ENCODE measurements around the gene TM2D3. TPM values are rescaled to one million over a fixed set of nuclear protein-coding genes. Genes with fewer than 3 reads are reported as not detected.

The TM2D3 gene
- total and polyA plus RNA-seq, 3 donors from 2014 or later: 60.2 to 69.9 (median 69.5) TPM

DNA sequence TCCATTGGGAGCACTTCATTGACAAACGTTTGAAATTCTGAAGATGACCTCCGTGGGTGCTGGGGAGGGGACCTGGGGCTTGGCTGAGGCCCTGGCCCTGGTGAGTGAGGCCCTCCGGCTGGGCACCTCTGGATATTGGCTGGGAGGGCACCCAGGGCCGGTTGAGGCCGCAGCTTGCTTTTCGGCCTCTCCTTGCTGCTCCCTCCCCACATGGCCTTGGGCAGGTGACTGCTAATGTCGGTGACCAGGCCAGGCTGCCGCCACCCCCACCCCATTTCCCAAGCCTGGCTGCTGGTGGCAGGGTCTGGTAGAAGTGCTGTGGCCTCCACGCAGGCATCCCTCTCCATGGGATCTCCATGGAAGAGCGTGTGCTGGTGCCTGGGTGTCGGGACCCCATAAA is 39.5 kb downstream of the TM2D3 start:
- no peaks in the 10 kb centered on the region for H3K27me3 ChIP-seq
- H3K27ac ChIP-seq: no peak overlapping the region
- no peak overlapping the region for H3K4me3 ChIP-seq
- no peaks in the 10 kb centered on the region for H3K36me3 ChIP-seq (ENCODE audit: low read depth, missing control alignments)
- no peaks in the 10 kb centered on the region for H3K9me3 ChIP-seq
- intact Hi-C loops (cut with DNase I; ENCODE audit: low total_unique reads): no loop called here
- 67 to 93% methylated on average over 1 to 10 of the region's 11 CpGs for WGBS, 2 donors
- peaks cover 18% of the 10 kb centered on the region for H3K4me1 ChIP-seq
- no peak for DNase-seq
- TF ChIP-seq, protein P1, sequence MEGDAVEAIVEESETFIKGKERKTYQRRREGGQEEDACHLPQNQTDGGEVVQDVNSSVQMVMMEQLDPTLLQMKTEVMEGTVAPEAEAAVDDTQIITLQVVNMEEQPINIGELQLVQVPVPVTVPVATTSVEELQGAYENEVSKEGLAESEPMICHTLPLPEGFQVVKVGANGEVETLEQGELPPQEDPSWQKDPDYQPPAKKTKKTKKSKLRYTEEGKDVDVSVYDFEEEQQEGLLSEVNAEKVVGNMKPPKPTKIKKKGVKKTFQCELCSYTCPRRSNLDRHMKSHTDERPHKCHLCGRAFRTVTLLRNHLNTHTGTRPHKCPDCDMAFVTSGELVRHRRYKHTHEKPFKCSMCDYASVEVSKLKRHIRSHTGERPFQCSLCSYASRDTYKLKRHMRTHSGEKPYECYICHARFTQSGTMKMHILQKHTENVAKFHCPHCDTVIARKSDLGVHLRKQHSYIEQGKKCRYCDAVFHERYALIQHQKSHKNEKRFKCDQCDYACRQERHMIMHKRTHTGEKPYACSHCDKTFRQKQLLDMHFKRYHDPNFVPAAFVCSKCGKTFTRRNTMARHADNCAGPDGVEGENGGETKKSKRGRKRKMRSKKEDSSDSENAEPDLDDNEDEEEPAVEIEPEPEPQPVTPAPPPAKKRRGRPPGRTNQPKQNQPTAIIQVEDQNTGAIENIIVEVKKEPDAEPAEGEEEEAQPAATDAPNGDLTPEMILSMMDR (IDR thresholded peaks at IDR 0.05): no peak
- no peak for TF ChIP-seq POLR2A (IDR thresholded peaks at IDR 0.05)

- Histone ChIP-seq H3K27ac (no peak overlapping the region), H3K4me3 (no peak overlapping the region), H3K27me3 (no peaks in the 10 kb centered on the region), H3K4me1 (peaks cover 18% of the 10 kb centered on the region), H3K36me3 (ENCODE audit: low read depth, missing control alignments) (no peaks in the 10 kb centered on the region), H3K9me3 (no peaks in the 10 kb centered on the region)
- WGBS, 2 donors: 86 to 94% methylated on average over 10 of the region's 10 CpGs
- TF ChIP-seq, protein P1 (IDR thresholded peaks at IDR 0.05): no peak
- TF ChIP-seq POLR2A (IDR thresholded peaks at IDR 0.05): no peak
- intact Hi-C loops (cut with DNase I; ENCODE audit: low total_unique reads): no loop called here
- no peak for DNase-seq
Observed at GRCh38 chr15:101611580-101612299, 40.4 kb downstream of the TM2D3 start.

- no peak overlapping the region for H3K27ac ChIP-seq
- no peaks in the 10 kb centered on the region for H3K36me3 ChIP-seq (ENCODE audit: low read depth, missing control alignments)
- intact Hi-C loops (cut with DNase I; ENCODE audit: low total_unique reads): no loop called here
- DNase-seq: no peak
- 87 to 91% methylated on average over 15 of the region's 15 CpGs for WGBS, 2 donors
- TF ChIP-seq, protein P1 (IDR thresholded peaks at IDR 0.05): no peak
- no peak for TF ChIP-seq POLR2A (IDR thresholded peaks at IDR 0.05)
- no peaks in the 10 kb centered on the region for H3K9me3 ChIP-seq
- no peak overlapping the region for H3K4me3 ChIP-seq
- H3K4me1 ChIP-seq: peaks cover 11% of the 10 kb centered on the region
- no peaks in the 10 kb centered on the region for H3K27me3 ChIP-seq
Observed at GRCh38 chr15:101611007-101611406, 41.2 kb downstream of the TM2D3 start.

DNA sequence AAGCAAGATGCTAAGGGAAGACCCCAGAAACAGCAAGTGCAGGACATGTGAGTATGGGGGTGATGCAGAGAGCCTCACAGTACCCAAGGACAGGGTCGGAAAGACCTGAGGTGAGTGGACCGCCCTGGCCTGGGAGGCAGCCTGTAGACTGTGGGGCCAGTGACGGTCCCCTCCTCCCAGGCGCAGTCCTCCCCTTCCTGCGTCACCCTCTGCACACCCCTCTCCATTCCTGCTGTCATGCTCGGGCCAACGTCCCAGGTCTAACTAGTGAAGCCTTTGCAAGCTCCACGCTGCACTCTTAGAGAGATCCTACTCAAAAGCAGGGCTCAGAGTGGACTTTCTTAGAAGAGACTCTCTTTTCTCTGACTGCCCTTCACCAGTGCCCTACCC is 41.6 kb downstream of the TM2D3 start:
- Histone ChIP-seq H3K27me3 (no peaks in the 10 kb centered on the region), H3K36me3 (ENCODE audit: low read depth, missing control alignments) (no peaks in the 10 kb centered on the region), H3K4me1 (peaks cover 6% of the 10 kb centered on the region), H3K9me3 (no peaks in the 10 kb centered on the region), H3K27ac (no peak overlapping the region), H3K4me3 (no peak overlapping the region)
- intact Hi-C loops (cut with DNase I; ENCODE audit: low total_unique reads): no loop called here
- no peak for DNase-seq
- WGBS, 2 donors: 92 to 96% methylated on average over 8 of the region's 8 CpGs
- TF ChIP-seq, protein P1 (IDR thresholded peaks at IDR 0.05): no peak
- TF ChIP-seq POLR2A (IDR thresholded peaks at IDR 0.05): no peak
